ENCODE data around the gene TLK1.

Gene TLK1

GRCh38 chr2:171008550-171009205 lies 152.0 kb downstream of the TLK1 start:
- Histone ChIP-seq H3K9me3 (ENCODE audit: control insufficient read depth, low read length) (no peaks in the 10 kb centered on the region), H3K27ac (ENCODE audit: low read depth, low read length, severe bottlenecking) (no peak overlapping the region), H3K36me3 (ENCODE audit: control insufficient read depth, insufficient read depth, low read length) (peaks cover 66% of the 10 kb centered on the region), H3K4me3 (ENCODE audit: extremely low read depth, insufficient read depth, low read length, poor library complexity, severe bottlenecking) (no peak overlapping the region), H3K4me1 (ENCODE audit: control insufficient read depth, insufficient read depth, low read length, poor library complexity, severe bottlenecking) (no peaks in the 10 kb centered on the region)
- WGBS, 2 experiments (ENCODE audit: insufficient coverage in 2 of 2) = 94% methylated on average over 2 of the region's 2 CpGs; no CpG with 5 or more reads in 1 of the 2 experiments

DNA sequence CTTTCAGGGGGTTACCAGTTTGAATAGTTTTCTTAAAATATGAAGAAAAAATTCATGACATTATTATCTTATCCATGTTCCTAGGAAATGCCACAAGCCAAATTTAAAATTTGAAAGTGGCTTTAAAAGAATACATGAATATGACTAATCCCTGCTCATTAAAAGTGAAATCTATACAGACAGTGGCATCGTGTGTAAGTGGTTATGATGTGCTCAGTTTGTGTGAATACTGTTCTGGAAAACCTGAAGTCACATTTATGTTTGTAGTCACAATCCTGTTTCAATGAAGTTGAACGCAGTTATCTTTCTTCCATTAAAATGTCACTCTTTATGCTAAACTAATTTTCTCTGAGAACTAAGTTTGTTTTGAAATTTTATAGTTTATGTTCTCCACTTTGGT lies 155.9 kb downstream of the TLK1 start:
- no peaks in the 10 kb centered on the region for H3K4me1 ChIP-seq (ENCODE audit: control insufficient read depth, insufficient read depth, low read length, poor library complexity, severe bottlenecking)
- H3K36me3 ChIP-seq (ENCODE audit: control insufficient read depth, insufficient read depth, low read length) = peaks cover 60% of the 10 kb centered on the region
- no peak overlapping the region for H3K4me3 ChIP-seq (ENCODE audit: extremely low read depth, insufficient read depth, low read length, poor library complexity, severe bottlenecking)
- 100% methylated on average over 1 of the region's 2 CpGs; no CpG with 5 or more reads in 1 of the 2 experiments for WGBS, 2 experiments (ENCODE audit: insufficient coverage in 2 of 2)
- no peaks in the 10 kb centered on the region for H3K9me3 ChIP-seq (ENCODE audit: control insufficient read depth, low read length)
- H3K27ac ChIP-seq (ENCODE audit: low read depth, low read length, severe bottlenecking) = no peak overlapping the region

DNA sequence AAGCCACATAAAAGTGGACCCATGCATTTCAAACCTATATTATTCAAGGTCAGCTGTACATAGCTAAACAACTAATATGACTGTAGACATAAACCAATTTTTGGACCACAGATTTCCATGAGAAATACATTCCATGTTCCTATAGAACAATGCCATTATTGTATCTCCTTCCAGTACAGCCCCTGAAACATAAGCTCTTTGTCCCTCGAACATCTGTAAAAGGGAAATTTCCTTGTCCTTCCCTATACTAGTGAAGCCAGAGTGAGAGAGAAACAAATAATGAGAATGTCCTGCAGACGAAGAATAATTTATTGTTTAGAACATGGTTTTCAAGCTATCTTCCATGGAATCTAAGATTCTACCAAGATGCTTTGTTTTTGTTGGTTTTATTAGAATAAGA lies 156.3 kb downstream of the TLK1 start:
- Histone ChIP-seq H3K27ac (ENCODE audit: low read depth, low read length, severe bottlenecking) (no peak overlapping the region), H3K9me3 (ENCODE audit: control insufficient read depth, low read length) (no peaks in the 10 kb centered on the region), H3K4me1 (ENCODE audit: control insufficient read depth, insufficient read depth, low read length, poor library complexity, severe bottlenecking) (no peaks in the 10 kb centered on the region), H3K4me3 (ENCODE audit: extremely low read depth, insufficient read depth, low read length, poor library complexity, severe bottlenecking) (no peak overlapping the region), H3K36me3 (ENCODE audit: control insufficient read depth, insufficient read depth, low read length) (peaks cover 60% of the 10 kb centered on the region)
- WGBS, 2 experiments (ENCODE audit: insufficient coverage in 2 of 2) = 100% methylated on average over 1 of the region's 2 CpGs; no CpG with 5 or more reads in 1 of the 2 experiments

GRCh38 chr2:170999654-171000053 lies 161.0 kb downstream of the TLK1 start:
- H3K36me3 ChIP-seq (ENCODE audit: control insufficient read depth, insufficient read depth, low read length) = peaks cover 58% of the 10 kb centered on the region
- WGBS, 2 experiments (ENCODE audit: insufficient coverage in 2 of 2) = 80 to 82% methylated on average over 3 to 5 of the region's 6 CpGs

DNA sequence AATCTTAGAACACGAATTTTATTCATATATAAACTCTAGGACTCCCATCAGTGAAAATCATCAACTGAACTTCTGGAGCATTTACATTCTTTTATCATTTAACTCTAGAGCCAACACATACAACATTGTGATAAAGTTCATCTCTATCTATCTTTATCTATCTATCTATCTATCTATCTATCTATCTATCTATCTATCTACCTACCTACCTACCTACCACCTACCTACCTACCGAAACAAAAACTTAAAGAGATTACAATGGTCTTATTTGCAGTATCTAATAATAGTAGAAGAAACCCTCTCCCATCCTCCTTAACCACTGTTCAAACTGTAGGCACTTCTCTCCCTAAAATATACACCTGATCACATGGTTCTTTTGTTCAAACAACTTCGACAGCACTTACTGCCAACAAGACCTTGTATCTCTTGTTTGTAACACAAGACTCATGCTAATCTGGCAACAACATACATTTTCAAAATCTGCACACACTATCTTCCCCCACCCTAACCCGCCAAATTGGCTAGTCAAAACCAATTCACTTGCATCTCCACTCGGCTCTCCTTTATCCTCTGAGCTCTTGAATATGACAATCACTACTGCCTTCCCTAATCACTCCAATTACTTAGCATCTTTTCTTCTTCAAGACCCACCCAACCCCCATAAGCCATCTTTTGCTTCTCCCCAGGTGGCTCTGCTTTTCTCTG lies 162.6 kb downstream of the TLK1 start:
- Histone ChIP-seq H3K36me3 (ENCODE audit: control insufficient read depth, insufficient read depth, low read length) (peaks cover 55% of the 10 kb centered on the region), H3K4me3 (ENCODE audit: extremely low read depth, insufficient read depth, low read length, poor library complexity, severe bottlenecking) (no peak overlapping the region), H3K4me1 (ENCODE audit: control insufficient read depth, insufficient read depth, low read length, poor library complexity, severe bottlenecking) (no peaks in the 10 kb centered on the region), H3K27ac (ENCODE audit: low read depth, low read length, severe bottlenecking) (no peak overlapping the region), H3K9me3 (ENCODE audit: control insufficient read depth, low read length) (no peaks in the 10 kb centered on the region)
- WGBS, 2 experiments (ENCODE audit: insufficient coverage in 2 of 2) = 95 to 100% methylated on average over 3 to 4 of the region's 5 CpGs

More at GRCh38 chr2:170999654-171000053, 161.0 kb downstream of the TLK1 start:
- H3K4me1 ChIP-seq (ENCODE audit: control insufficient read depth, insufficient read depth, low read length, poor library complexity, severe bottlenecking) = no peaks in the 10 kb centered on the region
- no peaks in the 10 kb centered on the region for H3K9me3 ChIP-seq (ENCODE audit: control insufficient read depth, low read length)
- H3K4me3 ChIP-seq (ENCODE audit: extremely low read depth, insufficient read depth, low read length, poor library complexity, severe bottlenecking) = no peak overlapping the region
- H3K27ac ChIP-seq (ENCODE audit: low read depth, low read length, severe bottlenecking) = no peak overlapping the region

- Histone ChIP-seq H3K36me3 (ENCODE audit: control insufficient read depth, insufficient read depth, low read length) (peaks cover 61% of the 10 kb centered on the region), H3K4me3 (ENCODE audit: extremely low read depth, insufficient read depth, low read length, poor library complexity, severe bottlenecking) (no peak overlapping the region), H3K9me3 (ENCODE audit: control insufficient read depth, low read length) (no peaks in the 10 kb centered on the region), H3K27ac (ENCODE audit: low read depth, low read length, severe bottlenecking) (no peak overlapping the region), H3K4me1 (ENCODE audit: control insufficient read depth, insufficient read depth, low read length, poor library complexity, severe bottlenecking) (no peaks in the 10 kb centered on the region)
- 100% methylated on average over 1 of the region's 2 CpGs for WGBS, 2 experiments (ENCODE audit: insufficient coverage in 2 of 2)
These were observed 164.4 kb downstream of the TLK1 start for GRCh38 chr2:170996316-170996715.

DNA sequence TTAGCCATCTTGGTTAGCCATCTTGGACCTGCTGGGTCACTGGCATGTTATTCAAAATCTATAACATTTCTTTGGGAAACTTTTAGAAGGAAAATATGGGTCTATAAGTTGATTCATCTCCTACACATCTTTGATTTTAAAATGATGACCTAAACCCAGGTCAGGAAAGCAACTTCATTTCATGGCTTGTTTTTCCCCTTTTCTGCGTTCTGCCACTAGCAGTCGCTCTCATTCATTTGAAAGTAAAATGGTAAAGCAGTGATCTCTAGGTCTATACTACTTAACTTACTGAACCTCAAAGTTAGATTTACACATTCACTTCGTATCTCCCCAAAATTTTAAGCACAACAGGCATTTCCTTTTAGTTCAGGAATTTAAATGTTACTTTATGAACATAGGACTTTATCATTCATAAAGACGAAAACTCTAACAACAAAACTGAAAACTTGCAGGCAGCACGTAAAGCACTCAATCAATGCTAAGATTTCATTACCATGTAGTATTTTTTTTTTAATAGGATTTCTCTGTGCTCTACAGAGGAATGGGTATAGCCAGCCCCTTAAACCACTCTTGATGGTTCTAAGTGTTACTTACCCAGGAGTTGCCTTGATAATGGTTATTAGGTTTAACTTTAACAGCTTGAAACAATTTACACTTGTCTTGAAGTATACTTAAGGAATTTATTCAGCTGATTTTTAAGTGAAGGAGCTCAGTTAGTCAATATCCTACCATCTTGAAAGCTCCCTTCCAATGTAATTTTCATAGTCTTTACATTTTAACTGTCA lies 169.1 kb downstream of the TLK1 start:
- Histone ChIP-seq H3K9me3 (ENCODE audit: control insufficient read depth, low read length) (no peaks in the 10 kb centered on the region), H3K27ac (ENCODE audit: low read depth, low read length, severe bottlenecking) (no peak overlapping the region), H3K4me1 (ENCODE audit: control insufficient read depth, insufficient read depth, low read length, poor library complexity, severe bottlenecking) (no peaks in the 10 kb centered on the region), H3K4me3 (ENCODE audit: extremely low read depth, insufficient read depth, low read length, poor library complexity, severe bottlenecking) (no peak overlapping the region), H3K36me3 (ENCODE audit: control insufficient read depth, insufficient read depth, low read length) (peaks cover 81% of the 10 kb centered on the region)
- WGBS, 2 experiments (ENCODE audit: insufficient coverage in 2 of 2) = 80% methylated on average over 1 of the region's 5 CpGs; no CpG with 5 or more reads in 1 of the 2 experiments

DNA sequence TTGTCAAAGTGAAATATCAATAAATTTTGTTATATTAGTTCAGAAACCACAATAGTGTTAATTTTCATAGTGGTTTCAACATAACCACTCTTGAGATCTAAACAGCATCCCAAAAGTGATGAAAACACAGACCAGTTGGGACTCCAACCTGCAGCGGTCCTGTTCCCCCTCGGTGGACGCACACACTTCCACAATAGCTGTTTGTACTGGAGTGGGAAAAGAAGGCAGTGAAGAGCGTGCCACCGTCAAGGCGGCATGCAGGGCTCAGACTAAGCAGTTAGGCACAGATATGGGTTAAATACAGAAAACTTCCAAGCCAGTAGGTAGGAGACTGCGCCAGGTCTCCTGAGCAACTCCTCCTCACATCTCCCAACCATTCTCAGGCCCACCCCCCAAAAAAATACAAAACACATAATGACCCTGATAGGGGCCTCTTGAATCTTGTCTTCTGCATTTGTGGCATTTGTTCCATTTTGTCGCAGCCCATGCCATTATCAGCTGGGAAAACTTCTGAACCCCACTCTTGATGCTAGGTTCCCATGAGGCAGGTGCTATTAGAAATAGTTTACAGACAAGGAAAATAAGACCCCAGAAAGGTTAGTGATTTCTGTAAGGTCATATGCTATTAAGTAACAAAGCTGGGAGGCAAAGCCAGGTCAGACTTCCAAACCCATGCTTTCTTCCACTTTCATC lies 174.0 kb downstream of the TLK1 start:
- peaks cover 49% of the 10 kb centered on the region for H3K36me3 ChIP-seq (ENCODE audit: control insufficient read depth, insufficient read depth, low read length)
- H3K4me3 ChIP-seq (ENCODE audit: extremely low read depth, insufficient read depth, low read length, poor library complexity, severe bottlenecking) = no peak overlapping the region
- no peaks in the 10 kb centered on the region for H3K9me3 ChIP-seq (ENCODE audit: control insufficient read depth, low read length)
- H3K4me1 ChIP-seq (ENCODE audit: control insufficient read depth, insufficient read depth, low read length, poor library complexity, severe bottlenecking) = no peaks in the 10 kb centered on the region
- no peak overlapping the region for H3K27ac ChIP-seq (ENCODE audit: low read depth, low read length, severe bottlenecking)
- WGBS, 2 experiments (ENCODE audit: insufficient coverage in 2 of 2) = 96 to 97% methylated on average over 4 to 7 of the region's 8 CpGs

- no peak overlapping the region for H3K27ac ChIP-seq (ENCODE audit: low read depth, low read length, severe bottlenecking)
- no peaks in the 10 kb centered on the region for H3K9me3 ChIP-seq (ENCODE audit: control insufficient read depth, low read length)
- H3K36me3 ChIP-seq (ENCODE audit: control insufficient read depth, insufficient read depth, low read length) = peaks cover 37% of the 10 kb centered on the region
- 100% methylated on average over 5 of the region's 5 CpGs for WGBS, 2 experiments (ENCODE audit: insufficient coverage in 2 of 2)
- H3K4me3 ChIP-seq (ENCODE audit: extremely low read depth, insufficient read depth, low read length, poor library complexity, severe bottlenecking) = no peak overlapping the region
- H3K4me1 ChIP-seq (ENCODE audit: control insufficient read depth, insufficient read depth, low read length, poor library complexity, severe bottlenecking) = no peaks in the 10 kb centered on the region
These were observed 175.3 kb downstream of the TLK1 start for GRCh38 chr2:170985407-170985806.

DNA sequence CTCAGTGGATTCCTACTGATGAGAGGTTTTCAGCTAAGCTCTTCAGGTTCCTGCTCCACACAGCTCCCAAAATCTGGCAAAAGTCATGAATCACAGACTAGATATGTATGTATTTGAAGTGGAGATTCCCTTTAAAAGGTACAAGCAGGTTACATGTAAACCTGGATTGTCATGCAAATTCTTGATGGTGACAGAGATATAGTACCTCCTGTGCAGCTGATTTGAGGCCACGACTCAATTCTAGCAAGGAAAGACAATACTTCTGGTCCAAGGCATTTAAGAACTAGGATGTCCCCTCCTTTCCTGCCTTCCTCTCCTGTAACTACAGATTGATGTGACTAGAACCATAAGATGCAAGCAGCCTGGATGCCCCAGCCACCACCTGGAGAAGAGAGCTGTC lies 176.6 kb downstream of the TLK1 start:
- Histone ChIP-seq H3K4me1 (ENCODE audit: control insufficient read depth, insufficient read depth, low read length, poor library complexity, severe bottlenecking) (no peaks in the 10 kb centered on the region), H3K27ac (ENCODE audit: low read depth, low read length, severe bottlenecking) (no peak overlapping the region), H3K9me3 (ENCODE audit: control insufficient read depth, low read length) (no peaks in the 10 kb centered on the region), H3K4me3 (ENCODE audit: extremely low read depth, insufficient read depth, low read length, poor library complexity, severe bottlenecking) (no peak overlapping the region), H3K36me3 (ENCODE audit: control insufficient read depth, insufficient read depth, low read length) (peaks cover 24% of the 10 kb centered on the region)
- whole genome bisulfite sequencing, 2 experiments (ENCODE audit: insufficient coverage in 2 of 2) = 0 to 60% methylated on average over 1 of the region's 1 CpG

All from mesodermal cell (in vitro differentiated cells).